Brain microvascular endothelial cell (primary cell): Measurements from ENCODE around the gene HACE1.
A peak's percentile ranks its signal among the peaks of the same experiment; 100 is the strongest.

ENCODE experiments used
- DNase-seq: peaks from one replicate; pipeline ENCODE4 v3.0.0-alpha.2; 2020
- H3K27ac ChIP-seq: fragments of 250-450 bp; sonication (Bioruptor Pico); 2 replicates; pipeline ENCODE4 v1.5.1; 2020; ENCODE audit warnings: mild to moderate bottlenecking, moderate library complexity
- H3K27me3 ChIP-seq: fragments of 250-450 bp; sonication (Bioruptor Pico); replicated peaks from 2 replicates; pipeline ENCODE4 v1.5.1; 2020; ENCODE audit warnings: mild to moderate bottlenecking
- H3K36me3 ChIP-seq: fragments of 250-450 bp; sonication (Bioruptor Pico); replicated peaks from 2 replicates; pipeline ENCODE4 v1.5.1; 2020; ENCODE audit warnings: mild to moderate bottlenecking
- H3K4me3 ChIP-seq: 2 replicates; pipeline ENCODE4 v1.5.1; 2011; ENCODE audit warnings: low read depth, mild to moderate bottlenecking, control low read depth, low read length, moderate library complexity
- in situ Hi-C: cut with HindIII; loops from 2 replicates; pipeline ENCODE4 v1.10.0; 2017; ENCODE audit warnings: low sequenced_read_pairs, low pct_ligation_motif_present
- TF ChIP-seq, protein P1 (sequence below): IDR thresholded peaks from 2 replicates; pipeline ENCODE4 v1.5.1; 2011; ENCODE audit warnings: low read depth, mild to moderate bottlenecking, moderate library complexity, low read length, control low read depth, inconsistent platforms; ENCODE audit errors: missing control alignments

HACE1 gene

DNA sequence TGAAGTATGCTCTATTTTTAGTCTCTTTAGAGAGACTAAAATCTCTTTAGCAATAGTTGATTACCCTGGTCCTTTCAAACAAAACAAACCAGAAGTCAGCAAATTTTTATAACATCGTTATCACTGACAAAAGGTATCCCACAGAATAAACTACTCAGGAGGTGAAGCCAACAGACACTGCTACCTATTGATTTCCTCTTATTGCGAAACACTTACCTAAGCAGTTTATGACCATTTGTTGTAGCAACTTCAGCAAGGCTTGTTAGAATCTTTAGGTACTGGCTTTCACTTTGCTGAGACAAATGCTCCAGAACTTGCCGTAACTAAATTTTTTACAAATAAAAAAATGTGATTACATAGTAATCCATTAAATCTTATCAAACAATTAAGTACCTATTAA is 64.4 kb downstream of the HACE1 start:
- no peak for DNase-seq
- in situ Hi-C loops, result no loop called here
- Histone ChIP-seq H3K27me3 (no peaks in the 10 kb centered on the region), H3K27ac (no peak overlapping the region), H3K36me3 (no peaks in the 10 kb centered on the region), H3K4me3 (no peak overlapping the region)
- TF ChIP-seq, protein P1, sequence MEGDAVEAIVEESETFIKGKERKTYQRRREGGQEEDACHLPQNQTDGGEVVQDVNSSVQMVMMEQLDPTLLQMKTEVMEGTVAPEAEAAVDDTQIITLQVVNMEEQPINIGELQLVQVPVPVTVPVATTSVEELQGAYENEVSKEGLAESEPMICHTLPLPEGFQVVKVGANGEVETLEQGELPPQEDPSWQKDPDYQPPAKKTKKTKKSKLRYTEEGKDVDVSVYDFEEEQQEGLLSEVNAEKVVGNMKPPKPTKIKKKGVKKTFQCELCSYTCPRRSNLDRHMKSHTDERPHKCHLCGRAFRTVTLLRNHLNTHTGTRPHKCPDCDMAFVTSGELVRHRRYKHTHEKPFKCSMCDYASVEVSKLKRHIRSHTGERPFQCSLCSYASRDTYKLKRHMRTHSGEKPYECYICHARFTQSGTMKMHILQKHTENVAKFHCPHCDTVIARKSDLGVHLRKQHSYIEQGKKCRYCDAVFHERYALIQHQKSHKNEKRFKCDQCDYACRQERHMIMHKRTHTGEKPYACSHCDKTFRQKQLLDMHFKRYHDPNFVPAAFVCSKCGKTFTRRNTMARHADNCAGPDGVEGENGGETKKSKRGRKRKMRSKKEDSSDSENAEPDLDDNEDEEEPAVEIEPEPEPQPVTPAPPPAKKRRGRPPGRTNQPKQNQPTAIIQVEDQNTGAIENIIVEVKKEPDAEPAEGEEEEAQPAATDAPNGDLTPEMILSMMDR, result no peak

DNA sequence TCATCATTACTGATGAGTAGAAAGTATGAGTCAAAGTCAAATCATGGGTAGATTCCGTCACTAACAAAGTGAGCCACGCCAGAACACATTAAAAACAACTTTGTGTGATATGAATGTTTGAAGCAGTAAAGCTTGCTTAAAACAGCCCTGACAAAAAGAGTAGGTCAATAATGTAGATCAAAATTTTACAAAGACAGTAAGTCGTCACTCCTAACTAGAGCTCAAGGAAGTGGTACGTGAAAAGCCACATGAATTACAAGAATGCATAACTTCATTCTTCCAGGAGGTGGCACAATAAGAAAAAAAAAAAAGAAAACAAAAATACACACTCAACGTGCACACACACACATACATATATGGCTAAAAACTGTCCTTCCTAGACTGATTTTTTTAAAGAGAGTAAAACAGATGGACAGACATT is 69.9 kb downstream of the HACE1 start:
- Histone ChIP-seq H3K27me3 (no peaks in the 10 kb centered on the region), H3K36me3 (no peaks in the 10 kb centered on the region), H3K27ac (peak overlapping the region; percentile 55), H3K4me3 (no peak overlapping the region)
- TF ChIP-seq, protein P1, result no peak
- peak; percentile 22 for DNase-seq
- in situ Hi-C loops, result no loop called here

DNA sequence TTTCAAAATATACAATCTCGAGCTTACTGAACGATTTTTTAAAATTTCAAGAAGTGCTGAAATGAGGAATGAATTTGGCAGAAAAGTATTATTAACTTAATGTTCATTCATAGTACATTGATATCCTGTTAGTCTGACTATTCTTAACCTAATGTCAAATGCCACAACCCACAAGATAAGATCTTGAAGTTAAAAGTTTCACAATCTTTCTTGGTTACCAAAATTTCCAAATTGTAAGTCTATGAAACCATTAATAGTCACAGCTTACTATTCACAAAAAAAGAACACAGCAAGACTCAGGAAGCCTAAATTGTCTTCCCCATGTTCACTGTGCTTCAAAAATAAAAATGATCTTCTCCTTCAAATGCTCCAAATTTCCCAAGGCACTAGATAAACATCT is 71.3 kb downstream of the HACE1 start:
- in situ Hi-C loops, result no loop called here
- no peak overlapping the region for H3K27ac ChIP-seq
- H3K4me3 ChIP-seq, result no peak overlapping the region
- no peaks in the 10 kb centered on the region for H3K27me3 ChIP-seq
- no peaks in the 10 kb centered on the region for H3K36me3 ChIP-seq
- TF ChIP-seq, protein P1, result no peak
- no peak for DNase-seq

DNA sequence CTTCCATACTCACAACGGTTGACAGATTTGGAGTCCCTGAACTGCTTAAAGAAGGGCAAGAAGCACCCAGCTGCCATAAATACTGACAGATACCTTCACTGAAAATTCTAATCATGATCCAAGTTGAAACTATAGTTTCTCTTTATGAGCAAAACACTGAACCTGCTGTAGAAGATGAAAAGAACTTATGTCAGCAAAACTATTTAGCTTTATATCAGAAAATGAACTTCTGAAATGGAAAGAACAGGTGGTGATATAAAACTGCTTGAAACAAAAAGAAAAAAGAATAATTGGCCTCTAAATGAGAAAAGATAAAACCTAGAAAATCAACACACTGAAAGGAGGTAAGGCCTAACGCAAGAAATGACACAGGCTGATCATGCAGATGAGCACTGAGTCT is 72.4 kb downstream of the HACE1 start:
- H3K27ac ChIP-seq, result no peak overlapping the region
- TF ChIP-seq, protein P1, result no peak
- in situ Hi-C loops, result no loop called here

DNA sequence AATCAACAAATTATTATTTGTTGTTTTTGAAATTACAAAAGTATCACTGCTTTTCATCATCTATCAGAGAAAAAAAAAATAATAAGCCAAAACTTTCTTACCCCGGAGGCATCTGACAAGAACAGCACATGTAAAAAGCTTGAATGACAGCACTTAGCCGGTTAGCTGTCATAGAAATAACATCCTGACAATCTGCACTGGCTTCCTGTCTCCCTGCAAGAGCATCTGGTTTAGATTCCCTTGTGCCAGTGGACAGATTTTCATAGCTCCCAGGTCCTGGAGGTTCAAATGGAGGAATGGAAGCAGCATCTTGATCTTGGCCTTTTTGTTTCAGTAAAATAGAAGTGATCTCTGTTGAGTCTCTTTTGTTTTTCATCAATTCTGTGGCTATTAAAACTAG is 74.8 kb downstream of the HACE1 start:
- no peak overlapping the region for H3K27ac ChIP-seq
- no peaks in the 10 kb centered on the region for H3K36me3 ChIP-seq
- no peak overlapping the region for H3K4me3 ChIP-seq
- in situ Hi-C loops, result no loop called here
- TF ChIP-seq, protein P1, result no peak
- DNase-seq, result peak; percentile 60
- no peaks in the 10 kb centered on the region for H3K27me3 ChIP-seq

More for the DNA sequence above, 72.4 kb downstream of the HACE1 start:
- no peaks in the 10 kb centered on the region for H3K36me3 ChIP-seq
- no peak overlapping the region for H3K4me3 ChIP-seq
- DNase-seq, result no peak
- no peaks in the 10 kb centered on the region for H3K27me3 ChIP-seq

DNA sequence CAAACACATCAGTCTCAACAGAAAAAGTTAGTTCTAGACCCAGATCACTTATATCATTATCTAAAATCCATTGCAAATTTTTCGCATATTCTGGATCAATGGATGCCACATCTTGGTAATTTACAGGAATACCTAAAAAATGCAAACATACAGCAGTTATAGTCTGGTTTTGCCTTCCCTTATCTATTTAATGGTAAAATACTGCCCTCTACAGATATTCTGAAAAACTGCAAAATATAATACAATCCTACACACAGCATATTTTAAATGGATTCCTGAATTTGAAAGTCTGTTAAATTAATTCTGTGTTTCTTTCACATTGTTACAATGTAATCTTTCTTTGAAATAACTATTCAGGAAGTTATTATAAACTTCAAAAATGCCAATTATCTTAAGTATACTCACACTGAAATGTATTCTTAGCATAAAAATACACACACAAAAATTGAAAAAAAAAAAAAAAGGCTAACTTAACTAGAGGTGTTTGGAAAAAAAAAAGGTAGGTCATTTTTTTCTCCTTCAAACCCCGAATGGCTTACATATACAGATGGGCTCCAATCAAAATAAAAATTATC is 88.4 kb downstream of the HACE1 start:
- in situ Hi-C loops, result no loop called here
- Histone ChIP-seq H3K27ac (no peak overlapping the region), H3K4me3 (no peak overlapping the region), H3K27me3 (no peaks in the 10 kb centered on the region), H3K36me3 (no peaks in the 10 kb centered on the region)
- no peak for DNase-seq
- TF ChIP-seq, protein P1, result peak; percentile 20
